Measurements from ENCODE around the gene CRYM.

Gene CRYM

DNA sequence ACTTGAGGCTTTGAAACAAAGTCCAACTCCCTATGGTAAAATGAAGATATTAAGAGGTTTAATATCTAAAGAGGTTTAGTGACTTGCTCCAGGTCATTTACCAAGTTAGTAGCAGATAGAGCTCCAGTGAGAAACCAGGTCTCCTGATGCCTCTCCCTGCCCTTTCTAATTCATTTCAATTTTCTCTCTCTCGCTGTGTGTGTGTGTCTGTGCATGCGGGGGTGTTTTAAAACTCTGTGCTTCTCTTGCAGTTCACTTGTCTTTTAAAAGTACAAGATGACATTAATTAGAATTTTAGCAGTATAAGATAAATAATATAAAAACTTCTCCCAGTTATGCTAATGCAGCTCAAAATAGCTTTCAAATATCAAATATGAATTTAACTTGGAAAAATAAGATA lies 58.5 kb downstream of the CRYM start:
- Histone ChIP-seq H3K27me3 (ENCODE audit: control insufficient read depth, insufficient read depth, low read length) (no peaks in the 10 kb centered on the region), H3K36me3 (ENCODE audit: control insufficient read depth, insufficient read depth, low read length) (no peaks in the 10 kb centered on the region), H2AFZ (no peak overlapping the region), H3K27ac (no peak overlapping the region), H3K4me3 (ENCODE audit: low read depth, low read length) (no peak overlapping the region), H3K9ac (no peak overlapping the region), H3K4me2 (ENCODE audit: low read length) (no peak overlapping the region), H3K4me1 (no peaks in the 10 kb centered on the region), H3K9me3 (ENCODE audit: control insufficient read depth, low read length) (no peaks in the 10 kb centered on the region), H3K79me2 (no peaks in the 10 kb centered on the region)
- TF ChIP-seq, protein P1, sequence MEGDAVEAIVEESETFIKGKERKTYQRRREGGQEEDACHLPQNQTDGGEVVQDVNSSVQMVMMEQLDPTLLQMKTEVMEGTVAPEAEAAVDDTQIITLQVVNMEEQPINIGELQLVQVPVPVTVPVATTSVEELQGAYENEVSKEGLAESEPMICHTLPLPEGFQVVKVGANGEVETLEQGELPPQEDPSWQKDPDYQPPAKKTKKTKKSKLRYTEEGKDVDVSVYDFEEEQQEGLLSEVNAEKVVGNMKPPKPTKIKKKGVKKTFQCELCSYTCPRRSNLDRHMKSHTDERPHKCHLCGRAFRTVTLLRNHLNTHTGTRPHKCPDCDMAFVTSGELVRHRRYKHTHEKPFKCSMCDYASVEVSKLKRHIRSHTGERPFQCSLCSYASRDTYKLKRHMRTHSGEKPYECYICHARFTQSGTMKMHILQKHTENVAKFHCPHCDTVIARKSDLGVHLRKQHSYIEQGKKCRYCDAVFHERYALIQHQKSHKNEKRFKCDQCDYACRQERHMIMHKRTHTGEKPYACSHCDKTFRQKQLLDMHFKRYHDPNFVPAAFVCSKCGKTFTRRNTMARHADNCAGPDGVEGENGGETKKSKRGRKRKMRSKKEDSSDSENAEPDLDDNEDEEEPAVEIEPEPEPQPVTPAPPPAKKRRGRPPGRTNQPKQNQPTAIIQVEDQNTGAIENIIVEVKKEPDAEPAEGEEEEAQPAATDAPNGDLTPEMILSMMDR (IDR thresholded peaks at IDR 0.05), result no peak

DNA sequence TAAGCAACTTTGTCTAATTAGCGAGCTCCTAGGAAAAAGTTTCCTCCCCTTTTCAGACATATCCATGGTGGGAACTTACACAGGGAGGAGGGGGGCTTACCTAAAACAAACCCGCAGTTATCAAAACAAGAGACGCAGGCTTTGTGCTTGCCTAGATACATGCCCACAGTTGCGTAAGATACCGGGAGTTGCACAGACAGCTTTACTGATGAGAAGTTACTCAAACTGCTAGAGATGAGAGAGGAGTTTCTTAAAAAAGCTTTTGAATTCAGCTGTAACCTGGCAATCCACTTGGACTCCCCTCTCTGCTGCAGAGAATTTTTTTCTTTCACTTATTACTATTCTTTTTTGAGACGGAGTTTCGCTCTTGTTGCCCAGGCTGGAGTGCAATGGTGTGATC lies 59.9 kb downstream of the CRYM start:
- H3K79me2 ChIP-seq, result no peaks in the 10 kb centered on the region
- H3K4me3 ChIP-seq (ENCODE audit: low read depth, low read length), result no peak overlapping the region
- no peaks in the 10 kb centered on the region for H3K9me3 ChIP-seq (ENCODE audit: control insufficient read depth, low read length)

DNA sequence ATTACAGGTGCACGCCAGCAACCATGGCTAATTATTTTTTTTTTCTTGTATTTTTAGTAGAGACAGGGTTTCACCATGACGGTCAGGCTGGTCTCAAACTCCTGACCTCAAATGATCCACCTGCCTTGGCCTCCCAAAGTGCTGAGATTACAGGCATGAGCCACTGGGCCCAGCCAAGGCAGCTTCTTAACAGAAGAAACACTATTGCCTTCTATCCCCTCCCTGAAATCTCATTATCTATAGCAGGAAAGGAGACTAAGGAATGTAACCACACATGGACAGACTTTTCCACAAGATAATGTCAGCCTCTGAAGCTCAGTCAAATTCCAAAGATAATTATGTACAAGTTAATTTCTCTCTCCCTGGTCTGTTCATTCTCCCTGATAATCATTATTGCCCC lies 61.0 kb downstream of the CRYM start:
- no peaks in the 10 kb centered on the region for H3K4me1 ChIP-seq
- H3K27me3 ChIP-seq (ENCODE audit: control insufficient read depth, insufficient read depth, low read length), result no peaks in the 10 kb centered on the region
- no peak overlapping the region for H3K4me3 ChIP-seq (ENCODE audit: low read depth, low read length)
- no peak overlapping the region for H3K27ac ChIP-seq
- H3K4me2 ChIP-seq (ENCODE audit: low read length), result no peak overlapping the region
- TF ChIP-seq, protein P1 (IDR thresholded peaks at IDR 0.05), result no peak
- H3K36me3 ChIP-seq (ENCODE audit: control insufficient read depth, insufficient read depth, low read length), result no peaks in the 10 kb centered on the region
- H3K9ac ChIP-seq, result no peak overlapping the region
- H2AFZ ChIP-seq, result no peak overlapping the region
- no peaks in the 10 kb centered on the region for H3K79me2 ChIP-seq
- H3K9me3 ChIP-seq (ENCODE audit: control insufficient read depth, low read length), result no peaks in the 10 kb centered on the region

More for the DNA sequence above, 59.9 kb downstream of the CRYM start:
- Histone ChIP-seq H3K27me3 (ENCODE audit: control insufficient read depth, insufficient read depth, low read length) (no peaks in the 10 kb centered on the region), H3K4me2 (ENCODE audit: low read length) (no peak overlapping the region), H3K27ac (no peak overlapping the region), H3K9ac (no peak overlapping the region), H2AFZ (no peak overlapping the region), H3K4me1 (no peaks in the 10 kb centered on the region), H3K36me3 (ENCODE audit: control insufficient read depth, insufficient read depth, low read length) (no peaks in the 10 kb centered on the region)
- TF ChIP-seq, protein P1 (IDR thresholded peaks at IDR 0.05), result no peak

DNA sequence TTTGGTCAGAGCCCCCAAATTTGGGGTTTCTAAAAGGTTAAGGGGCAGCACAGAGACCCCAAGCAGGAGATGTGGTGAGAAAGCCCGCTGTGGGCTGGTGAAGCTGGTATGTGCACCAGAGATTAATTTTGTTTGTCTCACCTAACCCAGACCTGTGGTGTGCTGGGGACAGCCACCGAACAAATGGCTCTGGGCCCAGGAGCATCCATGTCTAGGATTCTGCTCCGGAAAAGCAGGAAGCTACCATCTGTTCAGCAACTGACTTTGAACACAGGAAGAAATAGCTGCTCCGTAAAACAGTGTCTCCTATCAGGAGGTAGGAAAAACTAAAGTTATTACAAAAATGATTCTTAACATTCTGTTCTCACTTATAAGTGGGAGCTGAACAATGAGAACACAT lies 64.0 kb downstream of the CRYM start:
- TF ChIP-seq, protein P1 (IDR thresholded peaks at IDR 0.05), result no peak
- Histone ChIP-seq H3K79me2 (no peaks in the 10 kb centered on the region), H3K4me1 (no peaks in the 10 kb centered on the region), H3K27me3 (ENCODE audit: control insufficient read depth, insufficient read depth, low read length) (no peaks in the 10 kb centered on the region), H3K36me3 (ENCODE audit: control insufficient read depth, insufficient read depth, low read length) (no peaks in the 10 kb centered on the region), H3K27ac (no peak overlapping the region), H3K9me3 (ENCODE audit: control insufficient read depth, low read length) (no peaks in the 10 kb centered on the region), H3K9ac (no peak overlapping the region), H2AFZ (no peak overlapping the region), H3K4me3 (ENCODE audit: low read depth, low read length) (no peak overlapping the region), H3K4me2 (ENCODE audit: low read length) (no peak overlapping the region)

DNA sequence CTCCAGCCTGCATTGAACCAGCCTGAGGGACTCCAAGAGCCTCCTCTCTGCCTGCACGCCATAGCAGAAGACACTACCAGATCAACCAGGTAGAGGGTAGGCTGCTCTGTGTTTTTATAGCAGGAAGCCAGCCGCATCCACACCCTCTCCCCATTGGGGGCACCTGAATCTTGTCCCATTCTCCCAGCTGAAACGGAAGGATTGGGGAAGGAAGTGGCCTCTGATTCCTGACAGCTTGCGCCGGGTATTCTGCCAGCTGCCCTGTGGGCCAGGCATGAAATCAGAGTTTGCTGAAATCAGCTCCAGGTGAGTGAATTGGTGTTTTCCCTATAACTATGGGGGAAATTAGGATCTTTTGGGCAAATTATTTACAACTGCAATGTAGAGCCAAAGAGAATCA lies 66.6 kb downstream of the CRYM start, which contains the start of gene ZP2:
TSS of gene ZP2 (minus strand) at position 89 of the 400 bp plus-strand sequence. CDS start at position 62, 27 bp downstream.
- no peaks in the 10 kb centered on the region for H3K79me2 ChIP-seq
- no peaks in the 10 kb centered on the region for H3K27me3 ChIP-seq (ENCODE audit: control insufficient read depth, insufficient read depth, low read length)
- H3K4me1 ChIP-seq, result no peaks in the 10 kb centered on the region
- H3K4me3 ChIP-seq (ENCODE audit: low read depth, low read length), result no peak within 1 kb of the TSS
- no peak within 1 kb of the TSS for H3K9ac ChIP-seq
- no peaks in the 10 kb centered on the region for H3K36me3 ChIP-seq (ENCODE audit: control insufficient read depth, insufficient read depth, low read length)
- H3K27ac ChIP-seq, result no peak within 1 kb of the TSS
- no peak within 1 kb of the TSS for H3K4me2 ChIP-seq (ENCODE audit: low read length)
- no peak within 1 kb of the TSS for H2AFZ ChIP-seq
- TF ChIP-seq, protein P1 (IDR thresholded peaks at IDR 0.05), result no peak
- no peaks in the 10 kb centered on the region for H3K9me3 ChIP-seq (ENCODE audit: control insufficient read depth, low read length)
